ENCODE measurements around the gene PPP2R1B.
A peak's percentile ranks its signal among the peaks of the same experiment; 100 is the strongest.
"Not testable (repeated sequence)": the region's sequence is repeated elsewhere in the genome, so short reads cannot be mapped to it uniquely, and the experiment has no call there.

Gene PPP2R1B

DNA sequence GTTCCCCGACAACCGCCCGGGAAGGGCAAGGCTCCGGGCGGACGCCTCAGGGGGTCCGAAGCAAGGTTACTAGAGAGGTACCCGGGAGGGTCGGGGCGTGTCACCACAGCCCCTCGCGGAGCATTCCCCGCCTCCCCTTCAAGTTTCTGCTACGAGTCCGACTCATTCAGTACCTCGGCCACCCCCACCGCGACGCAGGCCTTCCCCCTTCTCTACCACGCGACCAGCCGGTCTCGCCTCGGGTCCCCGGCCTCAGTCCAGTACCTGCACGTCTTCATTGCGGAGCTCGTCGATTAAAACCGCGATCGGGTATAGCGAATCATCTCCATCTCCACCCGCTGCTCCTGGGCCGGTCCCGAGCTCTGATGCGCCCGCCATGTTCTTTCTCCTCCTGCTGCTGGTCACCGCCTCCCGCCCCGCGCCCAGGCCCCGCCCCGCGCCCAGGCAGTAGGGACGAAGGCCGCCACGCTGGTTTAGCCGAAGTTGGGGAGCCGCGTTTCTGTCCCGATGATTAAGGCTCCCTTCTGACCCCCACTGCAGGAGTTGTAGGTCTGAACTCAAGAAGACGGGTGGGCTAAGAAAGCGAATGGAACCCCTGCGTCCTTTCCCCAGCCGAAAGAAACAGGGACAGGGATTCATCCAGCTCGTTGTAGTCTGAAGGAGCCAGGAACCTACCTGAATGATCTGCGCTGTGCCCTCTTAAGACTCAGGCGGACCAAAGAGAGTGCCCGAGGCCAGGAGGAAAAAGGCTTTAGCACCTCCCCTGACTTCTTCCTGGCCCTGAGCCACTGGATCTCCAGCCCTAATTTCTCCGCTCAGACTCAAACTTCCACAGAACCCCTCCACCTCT is at the start of gene PPP2R1B:
TSS of gene PPP2R1B (minus strand) at position 406 of the 850 bp plus-strand sequence. CDS start at position 378, 28 bp downstream.
- peak; percentile 54 for DNase-seq

- no peak for DNase-seq
Observed at GRCh38 chr11:111815489-111815888, 49.3 kb upstream of the PPP2R1B start.

- no peak for DNase-seq
Observed at GRCh38 chr11:111814557-111815320, 48.5 kb upstream of the PPP2R1B start.

DNA sequence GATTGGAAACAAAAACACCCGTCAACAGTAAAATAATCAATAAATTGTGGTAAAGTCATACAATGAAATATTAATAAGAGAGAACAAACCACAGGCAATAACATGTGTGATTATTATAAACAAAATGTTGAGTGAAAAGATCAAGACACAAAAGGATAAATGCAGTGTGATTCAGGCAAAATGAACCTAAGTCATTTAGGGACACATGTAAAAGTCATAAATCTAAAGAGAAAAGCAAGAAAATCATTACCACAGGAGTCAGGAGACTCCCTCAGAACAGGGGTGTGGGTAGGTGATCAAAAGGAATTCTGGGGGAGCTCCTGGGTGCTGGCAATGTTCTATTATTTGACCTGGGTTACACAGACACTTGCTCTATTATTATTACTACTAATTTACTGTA is 47.9 kb upstream of the PPP2R1B start:
- DNase-seq, result no peak

GRCh38 chr11:111812211-111812610 is 46.0 kb upstream of the PPP2R1B start:
- DNase-seq, result no peak

DNA sequence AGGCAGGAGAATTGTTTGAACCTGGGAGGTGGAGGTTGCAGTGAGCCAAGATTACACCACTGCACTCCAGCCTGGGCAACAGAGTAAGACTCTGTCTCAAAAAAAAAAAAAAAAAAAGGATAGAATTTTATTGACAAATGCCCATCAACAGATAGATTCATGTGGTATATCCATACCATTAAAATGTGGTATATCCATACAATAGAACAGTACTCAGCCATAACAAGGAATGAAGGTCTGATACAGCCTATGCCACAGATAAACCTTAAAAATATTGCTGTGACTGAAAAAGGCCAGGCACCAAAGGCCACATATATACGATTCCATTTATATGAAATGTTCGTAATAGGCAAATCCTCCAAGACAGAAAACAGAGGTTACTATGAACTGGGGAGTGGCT is 45.3 kb upstream of the PPP2R1B start:
- DNase-seq, result no peak

- DNase-seq, result no peak
Observed at GRCh38 chr11:111808834-111809233, 42.6 kb upstream of the PPP2R1B start.

DNA sequence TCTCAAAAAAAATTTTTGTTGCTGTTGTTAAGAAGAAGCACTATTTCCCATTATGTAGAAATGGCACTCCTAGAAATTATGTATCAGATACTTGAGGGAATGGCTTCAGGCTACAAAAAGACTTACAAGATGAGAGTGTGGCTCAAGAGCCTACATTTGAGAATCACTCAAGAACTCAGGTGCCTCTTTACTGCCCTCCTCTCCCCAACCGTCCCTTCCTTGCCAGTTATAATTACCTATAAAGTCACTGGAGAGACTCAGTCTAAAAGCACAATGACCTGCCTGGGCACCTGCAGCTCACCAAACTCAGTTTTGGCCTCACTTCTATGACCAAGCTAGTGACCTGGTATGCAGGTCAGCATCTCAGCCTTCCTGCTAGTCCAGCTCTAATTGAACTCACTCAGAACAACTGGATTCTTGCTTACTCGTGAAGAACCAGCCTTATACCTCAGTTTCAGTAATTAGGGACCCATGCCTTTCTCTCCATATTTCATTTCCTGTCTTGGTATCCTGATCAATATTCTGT is 41.9 kb upstream of the PPP2R1B start:
- DNase-seq, result no peak

GRCh38 chr11:111807076-111807475 is 40.9 kb upstream of the PPP2R1B start:
- no peak for DNase-seq

DNA sequence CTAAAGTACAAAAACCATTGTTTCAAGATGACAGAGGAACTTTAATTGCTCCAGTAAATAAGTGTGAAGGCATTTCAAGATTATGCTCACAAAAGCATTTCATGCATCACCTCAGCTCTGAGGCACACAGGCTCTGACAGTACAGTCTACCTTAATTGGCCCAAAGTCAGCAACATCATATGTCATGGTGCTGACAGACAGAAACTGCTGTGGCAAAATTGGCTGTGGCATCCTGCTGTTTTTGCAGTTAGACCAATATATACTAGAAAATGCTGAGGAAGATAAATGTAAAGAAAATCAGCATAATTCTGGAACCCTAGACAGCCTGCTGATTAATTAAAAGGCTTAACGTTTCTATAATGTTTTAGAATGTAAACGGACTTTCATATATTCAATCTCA is 34.9 kb upstream of the PPP2R1B start:
- DNase-seq, result no peak

- no peak for DNase-seq
Observed at GRCh38 chr11:111798279-111798678, 32.1 kb upstream of the PPP2R1B start.

DNA sequence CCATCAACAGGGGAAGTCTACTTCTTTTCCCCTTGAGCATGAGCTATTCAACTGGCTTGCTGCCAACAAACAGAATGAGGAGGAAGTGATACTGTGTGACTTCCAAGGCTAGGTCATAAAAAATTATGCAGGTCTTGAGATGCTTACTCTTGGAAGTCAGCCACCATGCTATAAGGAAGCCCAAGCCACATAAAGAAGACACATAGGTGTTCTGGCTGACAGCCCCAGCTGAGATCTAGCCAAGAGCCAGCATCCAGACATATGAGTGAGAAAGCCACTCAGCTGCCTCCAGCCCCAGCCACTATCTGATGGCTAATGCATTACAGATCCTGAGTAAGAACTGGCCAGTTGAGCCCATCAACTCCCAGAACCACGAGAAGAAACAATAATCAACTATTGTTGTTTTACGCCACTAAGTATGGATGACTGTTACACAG is 31.0 kb upstream of the PPP2R1B start:
- DNase-seq, result peak; percentile 5

DNA sequence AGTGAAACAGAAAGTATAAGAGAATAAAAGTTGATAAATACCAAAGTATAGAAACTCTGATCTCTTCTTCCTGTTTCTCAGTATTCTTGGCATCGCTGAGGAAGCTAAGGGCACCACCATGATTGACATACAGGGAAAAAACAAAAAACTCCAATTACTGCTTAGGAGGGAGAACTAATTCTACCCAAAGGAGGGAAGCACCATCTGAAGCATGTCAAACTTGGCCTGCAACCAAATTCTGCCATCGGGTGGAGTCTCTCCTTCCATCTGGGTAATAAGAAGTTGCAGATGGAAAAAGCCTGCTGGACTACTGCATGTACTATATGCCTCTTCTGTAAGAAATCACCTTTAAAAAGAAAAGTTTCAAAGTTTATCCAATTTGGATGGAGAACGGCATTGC is 30.5 kb upstream of the PPP2R1B start:
- no peak for DNase-seq

GRCh38 chr11:111795334-111795985 is 29.3 kb upstream of the PPP2R1B start:
- DNase-seq, result no peak

DNA sequence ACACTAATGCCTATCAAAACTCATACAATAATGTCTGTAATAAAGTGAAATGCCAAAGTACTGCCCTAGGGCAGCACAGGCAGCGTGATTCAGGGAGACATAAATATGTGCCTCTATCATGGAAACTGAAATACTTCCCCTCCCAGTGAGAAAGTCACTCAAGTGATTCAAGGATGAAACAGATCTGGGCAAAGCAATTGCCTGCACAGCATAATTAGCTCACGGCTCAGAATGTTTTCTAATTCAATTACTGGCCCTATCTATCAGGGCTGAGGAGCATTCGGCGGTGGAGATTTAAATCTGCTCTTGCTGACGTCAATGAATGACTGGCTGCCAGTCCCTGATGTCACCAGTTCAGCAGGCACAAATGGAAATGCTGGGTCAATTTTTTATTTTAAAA is 27.7 kb upstream of the PPP2R1B start:
- no peak for DNase-seq

GRCh38 chr11:111792955-111793500 is 26.8 kb upstream of the PPP2R1B start:
- no peak for DNase-seq

- no peak for DNase-seq
Observed at GRCh38 chr11:111792314-111792713, 26.1 kb upstream of the PPP2R1B start.

DNA sequence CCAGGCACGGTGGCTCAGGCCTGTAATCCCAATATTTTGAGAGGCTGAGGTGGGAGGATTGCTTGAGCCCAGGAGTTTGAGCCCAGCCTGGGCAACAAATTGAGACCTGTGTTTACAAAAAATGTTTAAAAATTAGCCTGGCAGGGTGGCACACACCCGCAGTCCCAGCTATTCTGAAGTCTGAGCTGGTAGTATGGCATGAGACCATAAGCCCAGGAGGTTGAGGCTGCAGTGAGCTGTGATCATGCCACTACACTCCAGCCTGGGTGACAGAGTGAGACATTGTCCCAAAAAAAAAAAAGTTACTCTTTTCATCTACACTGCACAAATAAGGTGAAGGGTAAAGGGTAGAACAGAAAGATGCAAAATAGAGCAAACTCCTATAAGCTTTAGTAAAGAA is 22.3 kb upstream of the PPP2R1B start:
- DNase-seq, result no peak

DNA sequence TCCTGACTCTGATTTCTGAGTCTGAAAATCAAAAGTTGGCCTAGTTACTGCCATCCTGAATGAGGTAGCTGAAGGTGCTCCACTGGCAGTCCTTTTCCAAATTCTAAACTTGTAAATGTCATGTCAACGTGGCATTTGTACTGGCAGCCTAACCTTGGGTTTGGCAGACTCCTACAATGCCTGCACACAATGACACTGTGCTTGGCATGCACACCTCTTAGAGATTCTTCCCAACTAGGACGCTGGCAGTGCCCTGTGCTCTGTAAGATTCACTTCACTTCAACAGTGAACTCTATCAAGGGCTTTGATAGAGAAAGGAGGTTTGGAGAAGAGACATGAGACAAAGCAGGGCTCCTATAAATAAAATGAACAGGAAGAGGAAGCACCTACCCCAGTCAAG is 21.9 kb upstream of the PPP2R1B start:
- DNase-seq, result no peak

DNA sequence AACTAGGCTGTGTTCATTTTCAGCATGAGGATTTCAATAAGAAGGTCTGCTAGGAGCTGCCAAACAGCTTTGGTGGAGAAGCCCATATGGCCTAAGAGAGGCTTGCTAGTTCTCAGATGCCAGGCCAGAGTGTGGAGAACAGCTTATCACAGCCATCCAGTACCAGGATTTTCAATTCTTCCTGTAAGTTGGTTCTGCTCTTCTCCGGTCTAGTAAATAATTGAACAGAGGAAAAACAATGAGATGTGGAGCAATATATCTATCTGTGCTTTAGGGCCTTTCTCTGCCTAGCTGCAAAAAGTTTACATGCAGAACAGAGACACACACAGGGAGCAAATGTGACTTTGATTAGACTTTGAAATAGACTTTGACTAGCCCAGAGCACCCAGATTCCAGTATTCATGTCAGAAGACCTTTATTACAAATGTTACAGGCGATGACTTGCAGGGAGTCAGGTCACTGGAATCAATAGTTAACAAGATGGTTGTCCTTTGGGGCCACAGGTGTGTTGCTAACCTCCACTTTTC is 19.8 kb upstream of the PPP2R1B start:
- DNase-seq, result no peak

DNA sequence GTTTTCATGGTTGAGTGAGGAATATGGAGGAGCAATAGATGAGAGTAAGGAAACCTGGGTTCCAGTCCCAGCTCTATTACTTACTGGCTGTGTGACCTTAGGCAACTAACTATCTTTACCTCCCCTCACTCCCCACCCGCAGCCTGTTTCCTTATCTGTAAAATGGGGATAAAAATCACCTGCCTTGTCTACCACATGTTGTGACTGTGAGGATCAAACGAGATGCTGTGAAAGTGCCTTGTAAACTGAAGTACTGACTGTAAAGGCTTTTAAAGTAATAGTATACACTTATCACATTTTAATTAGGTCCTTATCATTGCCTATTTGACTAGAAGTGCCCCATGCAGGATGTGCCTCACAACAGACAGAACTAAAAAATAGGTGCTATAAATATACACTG is 18.9 kb upstream of the PPP2R1B start:
- DNase-seq, result no peak

- not testable (repeated sequence) for DNase-seq
Observed at GRCh38 chr11:111784311-111784710, 18.1 kb upstream of the PPP2R1B start.
